H54 (cell line): ENCODE measurements around the gene HEXD.
A peak's percentile ranks its signal among the peaks of the same experiment; 100 is the strongest.
"Not testable (repeated sequence)": the region's sequence is repeated elsewhere in the genome, so short reads cannot be mapped to it uniquely, and the experiment has no call there.

Source experiments
- DNase-seq: peaks from one replicate; pipeline ENCODE4 v3.0.0; 2011; ENCODE audit warnings: low spot score, mixed read lengths; ENCODE audit not compliant: insufficient read length
- FAIRE-seq: peaks from 3 replicates; lab custom pipeline; 2011; peaks lifted over from hg19 to GRCh38; lab: Jason Lieb, UNC
- POLR2A ChIP-seq: IDR thresholded peaks from 2 replicates; pipeline ENCODE4 v1.6.1; 2011; ENCODE audit warnings: low read depth, mild to moderate bottlenecking, low read length

The HEXD gene

DNA sequence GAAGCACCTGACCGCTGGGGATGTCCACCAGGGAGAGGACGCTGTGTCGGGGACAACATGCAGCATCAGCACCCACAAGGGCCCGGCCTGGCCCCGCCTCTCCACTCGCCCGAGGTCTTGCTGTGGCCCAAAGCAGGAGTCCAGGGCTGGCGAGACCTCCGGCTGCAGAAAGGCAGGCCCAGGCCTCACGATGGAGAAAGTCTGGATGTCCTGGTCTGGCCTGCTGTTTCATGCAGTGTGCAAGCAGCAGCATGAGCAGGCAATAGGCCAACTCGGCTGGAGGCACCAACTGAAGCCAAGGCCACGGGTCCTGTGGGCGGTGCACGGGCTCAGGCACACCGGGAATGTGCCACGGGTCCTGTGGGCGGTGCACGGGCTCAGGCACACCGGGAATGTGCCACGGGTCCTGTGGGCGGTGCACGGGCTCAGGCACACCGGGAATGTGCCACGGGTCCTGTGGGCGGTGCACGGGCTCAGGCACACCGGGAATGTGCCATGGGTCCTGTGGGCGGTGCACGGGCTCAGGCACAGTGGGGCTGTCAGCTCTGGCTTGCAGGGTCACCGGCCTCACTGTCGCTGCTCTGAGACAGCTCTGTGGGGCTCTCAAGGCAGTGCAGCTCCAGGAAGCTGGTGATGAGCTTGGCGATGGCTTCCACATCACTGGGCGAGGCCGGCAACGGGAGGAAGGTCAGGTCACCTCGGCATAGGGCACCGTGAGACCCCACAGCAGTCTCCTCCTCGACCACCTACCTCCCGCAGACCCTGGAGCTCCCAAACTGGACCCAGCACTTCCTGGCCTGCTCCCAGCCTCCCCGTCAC is 25.5 kb downstream of the HEXD start:
- DNase-seq (no peak), FAIRE-seq (no peak)
- no peak for TF ChIP-seq POLR2A

- no peak for FAIRE-seq
- no peak for TF ChIP-seq POLR2A
- no peak for DNase-seq
Measured at GRCh38 chr17:82444284-82444893, 26.2 kb downstream of the HEXD start.

DNA sequence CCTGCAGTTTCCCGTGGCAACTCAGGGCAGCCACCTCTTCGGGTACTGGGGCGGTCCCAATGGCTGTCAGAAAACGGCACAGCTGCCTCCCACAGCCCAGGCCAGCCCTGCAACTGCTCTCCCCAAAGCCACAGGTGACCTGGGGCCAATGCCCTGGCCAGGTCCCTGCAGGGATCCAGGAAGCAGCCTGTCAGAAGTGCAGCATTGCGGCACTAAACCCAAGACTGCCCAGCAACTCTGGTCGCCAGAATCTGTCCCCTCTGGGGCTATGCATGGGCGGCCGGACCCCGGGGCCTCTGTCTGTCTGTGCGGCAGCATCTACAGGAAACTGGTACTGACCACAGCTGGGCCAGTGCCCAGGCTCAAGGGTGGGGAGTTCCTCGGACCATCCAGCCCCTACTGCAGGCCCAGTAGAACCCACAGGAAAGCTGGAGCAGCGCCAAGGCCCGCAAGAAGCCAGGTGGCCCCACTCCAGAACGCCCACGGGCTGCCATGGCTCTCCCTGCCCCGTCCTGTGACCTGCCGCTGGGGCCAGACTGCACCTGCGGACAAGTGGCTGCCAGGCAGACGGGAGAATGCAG is 26.9 kb downstream of the HEXD start:
- no peak for FAIRE-seq
- no peak for DNase-seq
- TF ChIP-seq POLR2A = no peak

GRCh38 chr17:82445542-82445941 is 27.4 kb downstream of the HEXD start:
- TF ChIP-seq POLR2A = no peak
- DNase-seq (no peak), FAIRE-seq (no peak)

DNA sequence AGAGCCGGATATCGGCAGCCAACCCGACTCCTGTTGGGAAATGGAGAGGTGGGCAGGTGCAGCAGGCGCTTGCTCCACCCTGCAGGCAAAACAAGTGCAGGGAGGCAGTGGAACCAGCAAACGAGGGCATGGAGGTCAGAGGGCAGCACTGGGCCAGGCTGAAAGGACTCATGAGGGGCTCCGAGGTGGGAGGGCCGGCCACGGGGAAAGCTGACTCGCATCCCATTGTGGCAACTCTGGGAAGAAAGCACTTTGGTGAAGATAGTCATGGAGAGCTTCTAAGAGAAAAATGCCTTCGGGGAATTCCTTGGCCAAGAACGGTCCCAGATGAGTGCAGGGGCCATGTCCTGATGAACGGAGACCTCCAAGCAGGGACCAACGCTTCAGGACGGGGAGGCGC is 28.0 kb downstream of the HEXD start:
- FAIRE-seq (no peak), DNase-seq (no peak)
- TF ChIP-seq POLR2A = no peak

DNA sequence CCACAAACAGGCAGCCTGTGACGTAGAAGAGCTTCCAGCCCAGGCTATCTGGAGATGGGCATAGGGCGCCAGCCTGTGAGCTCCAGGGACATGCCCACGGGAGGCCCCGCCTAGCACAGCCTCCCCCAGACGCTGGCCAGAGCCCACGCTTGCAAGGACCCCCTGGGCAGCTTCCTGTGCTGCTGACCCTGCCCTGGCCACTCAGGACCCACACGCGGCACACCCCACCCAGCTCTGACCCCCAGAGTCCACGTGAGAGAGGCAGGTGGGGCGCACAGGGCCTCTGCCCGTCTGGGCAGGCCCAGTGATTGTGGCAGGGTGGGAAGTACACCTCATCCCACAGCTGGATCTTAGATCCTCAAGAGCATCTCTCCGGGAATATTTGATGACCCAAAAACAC is 28.5 kb downstream of the HEXD start:
- no peak for FAIRE-seq
- no peak for DNase-seq
- no peak for TF ChIP-seq POLR2A

DNA sequence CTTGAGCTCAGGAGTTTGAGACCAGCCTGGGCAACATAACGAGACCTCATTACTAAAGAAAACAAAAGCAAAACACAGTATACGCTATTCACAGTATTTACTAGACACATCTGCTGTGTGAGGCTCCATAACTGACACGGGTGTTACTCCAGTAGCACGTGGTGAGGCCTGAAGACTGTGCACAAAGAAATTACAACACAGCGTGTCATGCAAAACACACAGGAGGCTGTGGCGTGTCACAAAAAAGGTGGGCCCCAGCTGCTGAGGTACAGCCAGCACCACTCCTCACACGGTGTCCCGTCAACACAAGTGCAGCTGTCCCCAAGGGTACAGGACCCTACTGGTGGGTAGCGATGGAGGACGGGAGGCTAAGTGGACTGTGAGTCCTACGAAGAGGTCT is 29.7 kb downstream of the HEXD start:
- FAIRE-seq (no peak), DNase-seq (no peak)
- TF ChIP-seq POLR2A = no peak

- FAIRE-seq = no peak
- TF ChIP-seq POLR2A = peak; percentile 2; the same call in 1 of the 2 replicates
- DNase-seq = no peak
Measured at GRCh38 chr17:82449131-82449882, 31.2 kb downstream of the HEXD start.

DNA sequence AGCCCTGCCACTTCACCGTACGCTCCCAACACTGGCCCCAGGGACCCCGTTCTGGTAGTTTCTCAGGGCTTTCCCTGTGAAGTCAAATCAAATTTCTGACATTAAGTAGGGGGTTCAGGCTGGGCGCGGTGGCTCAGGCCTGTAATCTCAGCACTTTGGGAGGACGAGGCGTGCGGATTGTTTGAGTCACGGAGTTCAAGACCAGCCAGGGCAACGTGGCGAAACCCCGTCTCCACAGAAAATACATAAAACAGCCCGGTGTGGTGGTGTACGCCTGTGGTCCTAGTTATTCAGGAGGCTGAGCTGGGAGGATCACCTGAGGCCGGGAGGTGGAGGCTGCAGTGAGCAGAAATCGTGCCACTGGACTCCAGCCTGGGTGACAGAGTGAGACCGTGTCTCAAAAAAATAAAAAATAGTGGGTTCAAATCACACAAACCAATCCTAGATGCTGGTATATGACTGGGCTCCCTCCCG is 31.8 kb downstream of the HEXD start:
- TF ChIP-seq POLR2A = no peak
- no peak for DNase-seq
- no peak for FAIRE-seq

- DNase-seq = peak; percentile 74
- FAIRE-seq = no peak
- TF ChIP-seq POLR2A = peak; percentile 87
Measured at GRCh38 chr17:82450357-82451106, 32.4 kb downstream of the HEXD start, which contains the start of gene CYBC1. Gene CYBC1, minus strand, starts transcription at chr17:82450752. Its CDS starts 1,498 bp downstream, at chr17:82449254.

DNA sequence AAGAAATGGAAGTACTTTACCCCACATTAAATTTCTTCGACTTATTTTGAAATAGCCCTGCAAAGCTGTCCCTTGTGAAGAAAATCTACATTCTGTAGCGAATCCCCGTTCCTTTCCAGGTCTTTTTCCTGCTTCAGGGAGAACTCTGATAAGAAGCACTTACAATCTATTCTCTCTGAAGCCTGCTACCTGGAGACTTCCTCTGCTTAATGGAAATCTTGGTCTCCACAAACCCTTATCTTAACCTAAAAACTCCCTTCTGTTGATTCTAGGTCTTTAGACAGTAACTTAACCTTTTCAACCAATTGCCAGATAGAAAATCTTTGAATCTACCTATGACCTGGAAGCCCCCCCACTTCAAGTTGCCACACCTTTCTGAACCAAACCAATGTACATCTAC is 34.0 kb downstream of the HEXD start:
- DNase-seq = no peak
- FAIRE-seq = no peak
- TF ChIP-seq POLR2A = no peak

DNA sequence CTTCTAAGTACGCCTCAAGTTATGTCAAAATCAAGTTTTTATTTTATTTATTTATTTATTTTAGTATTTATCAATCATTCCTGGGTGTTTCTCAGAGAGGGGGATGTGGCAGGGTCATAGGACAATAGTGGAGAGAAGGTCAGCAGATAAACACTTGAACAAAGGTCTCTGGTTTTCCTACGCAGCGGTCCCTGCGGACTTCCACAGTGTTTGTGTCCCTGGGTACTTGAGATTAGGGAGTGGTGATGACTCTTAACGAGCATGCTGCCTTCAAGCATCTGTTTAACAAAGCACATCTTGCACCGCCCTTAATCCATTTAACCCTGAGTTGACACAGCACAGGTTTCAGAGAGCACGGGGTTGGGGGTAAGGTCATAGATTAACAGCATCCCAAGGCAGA is 35.0 kb downstream of the HEXD start:
- not testable (repeated sequence) for FAIRE-seq, DNase-seq

DNA sequence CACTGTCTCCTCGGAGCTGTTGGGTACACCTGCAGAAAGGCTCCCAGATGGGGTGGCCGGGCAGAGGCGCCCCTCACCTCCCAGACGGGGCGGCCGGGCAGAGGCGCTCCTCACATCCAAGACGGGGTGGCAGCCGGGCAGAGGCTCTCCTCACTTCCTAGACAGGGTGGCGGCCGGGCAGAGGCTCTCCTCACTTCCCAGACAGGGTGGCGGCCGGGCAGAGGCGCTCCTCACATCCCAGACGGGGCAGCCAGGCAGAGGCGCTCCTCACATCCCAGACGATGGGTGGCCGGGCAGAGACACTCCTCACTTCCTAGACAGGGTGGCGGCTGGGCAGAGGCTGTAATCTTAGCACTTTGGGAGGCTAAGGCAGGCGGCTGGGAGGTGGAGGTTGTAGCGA is 35.6 kb downstream of the HEXD start:
- not testable (repeated sequence) for FAIRE-seq

More for the DNA sequence above, 35.6 kb downstream of the HEXD start:
- DNase-seq = not testable (repeated sequence)
